WTC11 (cell line): ENCODE data around the gene STARD13. TPM values are rescaled to one million over a fixed set of nuclear protein-coding genes. Genes with fewer than 3 reads are reported as not detected.

Experiments used
- ATAC-seq: fragments of 200-7000 bp; cut with Tn5 transposase; 2 replicates; pipeline ENCODE4 v1.10.0; 2021; ENCODE audit warnings: mild to moderate bottlenecking, moderate library complexity
- CTCF ChIA-PET: fragments of 300-600 bp; sonication (Branson Sonifier 250); formaldehyde crosslinking; loops from one replicate; lab custom pipeline; 2021; ENCODE audit warnings: antibody characterized with exemption; lab: Charles Lee
- POLR2A ChIA-PET: fragments of 350-600 bp; sonication (Branson Sonifier 250); formaldehyde crosslinking; loops from one replicate; lab custom pipeline; 2021; ENCODE audit warnings: antibody characterized with exemption; lab: Charles Lee
- DNase-seq: peaks from one replicate; pipeline ENCODE4 v3.0.0; 2021; ENCODE audit warnings: low spot score
- H3K27ac Mint-ChIP-seq: 2 replicates; pipeline ENCODE4 v1.8.0; 2021; ENCODE audit warnings: mixed read lengths
- H3K27me3 Mint-ChIP-seq: 2 replicates; pipeline ENCODE4 v1.8.0; 2021; ENCODE audit warnings: low read depth, mild to moderate bottlenecking, moderate library complexity, mixed read lengths
- H3K36me3 Mint-ChIP-seq: 2 replicates; pipeline ENCODE4 v1.8.0; 2021; ENCODE audit warnings: mixed read lengths
- H3K4me1 Mint-ChIP-seq: 2 replicates; pipeline ENCODE4 v1.8.0; 2022; ENCODE audit warnings: mixed read lengths
- H3K4me3 Mint-ChIP-seq: 2 replicates; pipeline ENCODE4 v1.8.0; 2021; ENCODE audit warnings: mild to moderate bottlenecking, moderate library complexity, mixed read lengths
- H3K9me3 Mint-ChIP-seq: 2 replicates; pipeline ENCODE4 v1.8.0; 2021; ENCODE audit warnings: mixed read lengths
- E2F1 ChIP-seq: sonication (generic); formaldehyde crosslinking; IDR thresholded peaks from 2 replicates; pipeline ENCODE4 v1.8.0; 2022; ENCODE audit warnings: mild to moderate bottlenecking, missing genetic modification reagents
- ELF4 ChIP-seq: sonication (generic); formaldehyde crosslinking; IDR thresholded peaks from 2 replicates; pipeline ENCODE4 v1.8.1; 2022; ENCODE audit warnings: low read depth, mild to moderate bottlenecking, moderate library complexity, missing genetic modification reagents
- FOXJ3 ChIP-seq: sonication (generic); formaldehyde crosslinking; IDR thresholded peaks from 2 replicates; pipeline ENCODE4 v1.9.0; 2021; ENCODE audit warnings: missing genetic modification reagents, mild to moderate bottlenecking, borderline replicate concordance
- FOXK1 ChIP-seq: sonication (generic); formaldehyde crosslinking; IDR thresholded peaks from 2 replicates; pipeline ENCODE4 v1.8.0; 2022; ENCODE audit warnings: mild to moderate bottlenecking, moderate library complexity, missing genetic modification reagents
- GTF2I ChIP-seq: fragments of 250-450 bp; sonication (Bioruptor Pico); conservative IDR thresholded peaks from 2 replicates; pipeline ENCODE4 v1.4.0; 2021; ENCODE audit warnings: mild to moderate bottlenecking
- MXD4 ChIP-seq: fragments of 250-450 bp; sonication (Bioruptor Pico); IDR thresholded peaks from 2 replicates; pipeline ENCODE4 v1.8.0; 2021; ENCODE audit warnings: mild to moderate bottlenecking, moderate library complexity, borderline replicate concordance
- NFATC4 ChIP-seq: fragments of 250-450 bp; sonication (Bioruptor Pico); IDR thresholded peaks from 2 replicates; pipeline ENCODE4 v1.9.0; 2021; ENCODE audit warnings: mild to moderate bottlenecking
- NFE2L1 ChIP-seq: sonication (generic); formaldehyde crosslinking; IDR thresholded peaks from 2 replicates; pipeline ENCODE4 v1.8.1; 2023; ENCODE audit warnings: missing genetic modification reagents
- OVOL2 ChIP-seq: fragments of 250-450 bp; sonication (Bioruptor Pico); IDR thresholded peaks from 2 replicates; pipeline ENCODE4 v1.9.0; 2021; ENCODE audit warnings: mild to moderate bottlenecking, borderline replicate concordance
- RELA ChIP-seq: sonication (generic); formaldehyde crosslinking; IDR thresholded peaks from 2 replicates; pipeline ENCODE4 v1.8.1; 2022; ENCODE audit warnings: missing genetic modification reagents, mild to moderate bottlenecking, borderline replicate concordance
- SMAD3 ChIP-seq: sonication (generic); formaldehyde crosslinking; IDR thresholded peaks from 2 replicates; pipeline ENCODE4 v1.8.0; 2022; ENCODE audit warnings: missing genetic modification reagents, mild to moderate bottlenecking, borderline replicate concordance
- SMAD4 ChIP-seq: sonication (generic); formaldehyde crosslinking; IDR thresholded peaks from 2 replicates; pipeline ENCODE4 v1.8.0; 2022; ENCODE audit warnings: mild to moderate bottlenecking, missing genetic modification reagents
- TEAD4 ChIP-seq: sonication (generic); formaldehyde crosslinking; IDR thresholded peaks from 2 replicates; pipeline ENCODE4 v1.8.0; 2022; ENCODE audit warnings: mild to moderate bottlenecking, missing genetic modification reagents
- ZNF219 ChIP-seq: sonication (generic); formaldehyde crosslinking; IDR thresholded peaks from 2 replicates; pipeline ENCODE4 v1.8.0; 2023; ENCODE audit warnings: missing genetic modification reagents, mild to moderate bottlenecking, borderline replicate concordance
- ZNF396 ChIP-seq: fragments of 250-450 bp; sonication (Bioruptor Pico); IDR thresholded peaks from 2 replicates; pipeline ENCODE4 v1.8.0; 2021; ENCODE audit warnings: mild to moderate bottlenecking, moderate library complexity, borderline replicate concordance
- ZNF416 ChIP-seq: fragments of 250-450 bp; sonication (Bioruptor Pico); IDR thresholded peaks from 2 replicates; pipeline ENCODE4 v1.9.0; 2021; ENCODE audit warnings: mild to moderate bottlenecking, inconsistent platforms
- ZNF512 ChIP-seq: sonication (generic); formaldehyde crosslinking; IDR thresholded peaks from 2 replicates; pipeline ENCODE4 v1.8.1; 2022; ENCODE audit warnings: missing genetic modification reagents, borderline replicate concordance
- total RNA-seq: library from RNA; stranded (reverse); gene quantifications from 3 replicates; pipeline ENCODE4 v1.2.3, GENCODE V29; 2021
- TF ChIP-seq, protein P1 (sequence below): sonication (generic); formaldehyde crosslinking; IDR thresholded peaks from 2 replicates; pipeline ENCODE4 v1.8.1; 2023; ENCODE audit warnings: mild to moderate bottlenecking, missing genetic modification reagents
- TF ChIP-seq, protein P2 (sequence below): sonication (generic); formaldehyde crosslinking; IDR thresholded peaks from 2 replicates; pipeline ENCODE4 v1.8.0; 2023; ENCODE audit warnings: mild to moderate bottlenecking, missing genetic modification reagents
- TF ChIP-seq, protein P3 (sequence below): fragments of 200-600 bp; IDR thresholded peaks from 2 replicates; pipeline ENCODE4 v1.8.0; 2022; ENCODE audit warnings: antibody characterized with exemption

Gene STARD13
- total RNA-seq, 1 experiment from 2014 or later = 4.4 TPM

DNA sequence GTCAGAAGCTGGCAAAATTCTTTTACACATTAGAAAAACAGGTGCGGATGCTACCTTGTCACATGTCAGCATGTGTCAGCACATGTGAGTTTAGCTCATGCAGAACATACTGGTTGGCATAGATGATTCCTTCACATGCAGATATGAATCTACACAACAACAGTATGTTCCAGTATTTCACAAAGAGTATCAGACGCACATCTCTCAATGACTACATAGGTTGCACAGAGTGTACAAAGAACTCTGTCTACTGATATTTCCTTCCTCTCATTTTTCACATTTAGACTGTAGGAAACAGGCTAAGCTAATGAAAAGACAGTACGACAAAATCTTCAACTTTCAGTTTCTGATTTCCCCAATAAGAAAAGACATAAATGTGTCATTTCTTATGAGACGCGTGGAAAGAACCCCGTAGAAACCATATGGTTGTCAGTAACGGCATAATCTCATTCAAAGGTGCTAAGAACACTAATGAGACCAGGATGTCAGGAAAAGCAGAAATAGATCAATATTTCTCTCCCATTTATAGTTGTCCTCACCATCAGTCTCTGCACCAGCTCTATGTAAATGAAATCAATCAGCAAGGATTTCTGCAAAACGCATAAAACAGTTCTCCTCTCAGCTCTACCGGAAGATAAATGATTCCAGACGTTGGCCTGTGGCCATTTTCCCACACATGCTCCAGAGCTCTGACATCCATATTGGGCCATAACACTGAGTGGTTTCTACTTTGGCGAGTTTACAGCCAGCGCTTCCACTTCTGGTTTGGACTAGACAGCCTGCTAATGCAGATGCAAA, 81.2 kb downstream of the STARD13 start (continued):
- no peak for TF ChIP-seq E2F1 (CRISPR knock-in tag)

DNA sequence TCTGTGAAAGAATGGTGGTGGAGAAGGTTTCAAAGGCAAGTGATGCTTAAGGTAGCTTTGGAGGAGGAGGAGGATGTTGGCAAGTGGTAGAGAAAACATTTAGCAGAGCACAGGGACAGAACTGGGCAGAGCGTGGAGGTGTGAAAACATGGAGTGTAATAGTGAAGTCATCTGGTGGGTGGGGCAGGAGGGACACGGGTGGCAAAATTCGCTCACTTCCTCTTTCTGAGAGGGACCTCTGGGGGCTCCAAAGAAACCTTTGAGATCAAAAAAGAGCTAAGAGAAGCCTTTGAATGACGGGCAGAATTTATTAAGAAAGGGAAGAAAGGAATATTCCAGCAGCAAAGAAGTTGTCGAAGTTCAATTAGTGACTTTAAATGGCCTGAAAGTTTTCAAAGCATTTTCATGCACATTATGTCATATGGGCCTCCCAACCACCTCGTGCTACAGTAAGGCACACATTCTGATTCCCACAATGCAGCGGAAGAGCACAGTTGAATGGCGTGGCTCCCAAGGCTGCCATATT, 82.8 kb downstream of the STARD13 start:
- CTCF ChIA-PET = no interaction called here
- no peak for ATAC-seq
- peaks cover 13% of the 10 kb centered on the region for H3K4me1 Mint-ChIP-seq
- H3K27ac Mint-ChIP-seq = no peak overlapping the region
- H3K4me3 Mint-ChIP-seq = no peak overlapping the region
- POLR2A ChIA-PET = no interaction called here
- no peaks in the 10 kb centered on the region for H3K9me3 Mint-ChIP-seq
- TF ChIP-seq ELF4 (CRISPR knock-in tag) = no peak
- TF ChIP-seq TEAD4 (CRISPR knock-in tag) = no peak
- TF ChIP-seq FOXJ3 (CRISPR knock-in tag) = no peak
- TF ChIP-seq MXD4 = no peak
- no peak for TF ChIP-seq NFATC4
- TF ChIP-seq NFE2L1 (CRISPR knock-in tag) = no peak
- no peak for TF ChIP-seq ZNF396 (CRISPR knock-in tag)
- no peak for TF ChIP-seq OVOL2 (CRISPR knock-in tag)
- no peak for TF ChIP-seq FOXK1 (CRISPR knock-in tag)
- TF ChIP-seq SMAD4 = no peak
- no peak for TF ChIP-seq ZNF512 (CRISPR knock-in tag)
- no peak for TF ChIP-seq ZNF219 (CRISPR knock-in tag)
- TF ChIP-seq, protein P1, sequence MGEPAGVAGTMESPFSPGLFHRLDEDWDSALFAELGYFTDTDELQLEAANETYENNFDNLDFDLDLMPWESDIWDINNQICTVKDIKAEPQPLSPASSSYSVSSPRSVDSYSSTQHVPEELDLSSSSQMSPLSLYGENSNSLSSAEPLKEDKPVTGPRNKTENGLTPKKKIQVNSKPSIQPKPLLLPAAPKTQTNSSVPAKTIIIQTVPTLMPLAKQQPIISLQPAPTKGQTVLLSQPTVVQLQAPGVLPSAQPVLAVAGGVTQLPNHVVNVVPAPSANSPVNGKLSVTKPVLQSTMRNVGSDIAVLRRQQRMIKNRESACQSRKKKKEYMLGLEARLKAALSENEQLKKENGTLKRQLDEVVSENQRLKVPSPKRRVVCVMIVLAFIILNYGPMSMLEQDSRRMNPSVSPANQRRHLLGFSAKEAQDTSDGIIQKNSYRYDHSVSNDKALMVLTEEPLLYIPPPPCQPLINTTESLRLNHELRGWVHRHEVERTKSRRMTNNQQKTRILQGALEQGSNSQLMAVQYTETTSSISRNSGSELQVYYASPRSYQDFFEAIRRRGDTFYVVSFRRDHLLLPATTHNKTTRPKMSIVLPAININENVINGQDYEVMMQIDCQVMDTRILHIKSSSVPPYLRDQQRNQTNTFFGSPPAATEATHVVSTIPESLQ (CRISPR knock-in tag) = no peak
- no peak for TF ChIP-seq GTF2I
- TF ChIP-seq, protein P2, sequence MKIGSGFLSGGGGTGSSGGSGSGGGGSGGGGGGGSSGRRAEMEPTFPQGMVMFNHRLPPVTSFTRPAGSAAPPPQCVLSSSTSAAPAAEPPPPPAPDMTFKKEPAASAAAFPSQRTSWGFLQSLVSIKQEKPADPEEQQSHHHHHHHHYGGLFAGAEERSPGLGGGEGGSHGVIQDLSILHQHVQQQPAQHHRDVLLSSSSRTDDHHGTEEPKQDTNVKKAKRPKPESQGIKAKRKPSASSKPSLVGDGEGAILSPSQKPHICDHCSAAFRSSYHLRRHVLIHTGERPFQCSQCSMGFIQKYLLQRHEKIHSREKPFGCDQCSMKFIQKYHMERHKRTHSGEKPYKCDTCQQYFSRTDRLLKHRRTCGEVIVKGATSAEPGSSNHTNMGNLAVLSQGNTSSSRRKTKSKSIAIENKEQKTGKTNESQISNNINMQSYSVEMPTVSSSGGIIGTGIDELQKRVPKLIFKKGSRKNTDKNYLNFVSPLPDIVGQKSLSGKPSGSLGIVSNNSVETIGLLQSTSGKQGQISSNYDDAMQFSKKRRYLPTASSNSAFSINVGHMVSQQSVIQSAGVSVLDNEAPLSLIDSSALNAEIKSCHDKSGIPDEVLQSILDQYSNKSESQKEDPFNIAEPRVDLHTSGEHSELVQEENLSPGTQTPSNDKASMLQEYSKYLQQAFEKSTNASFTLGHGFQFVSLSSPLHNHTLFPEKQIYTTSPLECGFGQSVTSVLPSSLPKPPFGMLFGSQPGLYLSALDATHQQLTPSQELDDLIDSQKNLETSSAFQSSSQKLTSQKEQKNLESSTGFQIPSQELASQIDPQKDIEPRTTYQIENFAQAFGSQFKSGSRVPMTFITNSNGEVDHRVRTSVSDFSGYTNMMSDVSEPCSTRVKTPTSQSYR = no peak
- no peak for TF ChIP-seq SMAD3
- no peak for TF ChIP-seq RELA (CRISPR knock-in tag)
- TF ChIP-seq, protein P3, sequence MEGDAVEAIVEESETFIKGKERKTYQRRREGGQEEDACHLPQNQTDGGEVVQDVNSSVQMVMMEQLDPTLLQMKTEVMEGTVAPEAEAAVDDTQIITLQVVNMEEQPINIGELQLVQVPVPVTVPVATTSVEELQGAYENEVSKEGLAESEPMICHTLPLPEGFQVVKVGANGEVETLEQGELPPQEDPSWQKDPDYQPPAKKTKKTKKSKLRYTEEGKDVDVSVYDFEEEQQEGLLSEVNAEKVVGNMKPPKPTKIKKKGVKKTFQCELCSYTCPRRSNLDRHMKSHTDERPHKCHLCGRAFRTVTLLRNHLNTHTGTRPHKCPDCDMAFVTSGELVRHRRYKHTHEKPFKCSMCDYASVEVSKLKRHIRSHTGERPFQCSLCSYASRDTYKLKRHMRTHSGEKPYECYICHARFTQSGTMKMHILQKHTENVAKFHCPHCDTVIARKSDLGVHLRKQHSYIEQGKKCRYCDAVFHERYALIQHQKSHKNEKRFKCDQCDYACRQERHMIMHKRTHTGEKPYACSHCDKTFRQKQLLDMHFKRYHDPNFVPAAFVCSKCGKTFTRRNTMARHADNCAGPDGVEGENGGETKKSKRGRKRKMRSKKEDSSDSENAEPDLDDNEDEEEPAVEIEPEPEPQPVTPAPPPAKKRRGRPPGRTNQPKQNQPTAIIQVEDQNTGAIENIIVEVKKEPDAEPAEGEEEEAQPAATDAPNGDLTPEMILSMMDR = no peak
- no peak for TF ChIP-seq ZNF416 (CRISPR knock-in tag)
- TF ChIP-seq, all 79 proteins: peak for 0
- DNase-seq = no peak
- Mint-ChIP-seq H3K36me3 (no peaks in the 10 kb centered on the region), H3K27me3 (no peaks in the 10 kb centered on the region)
